HL-60/S4 treated with phorbol 12-myristate 13-acetate at 8.2 ng/mL for 4 days and 3 days (cell line): ENCODE results near the gene RMDN2.
"Not testable (repeated sequence)": the region's sequence is repeated elsewhere in the genome, so short reads cannot be mapped to it uniquely, and the experiment has no call there.

Experiments used
- in situ Hi-C: fragments of 300-500 bp; cut with MboI; formaldehyde crosslinking; loops from 2 replicates; pipeline ENCODE4 v1.15.0; 2022; ENCODE audit warnings: low sequenced_read_pairs

Gene RMDN2

DNA sequence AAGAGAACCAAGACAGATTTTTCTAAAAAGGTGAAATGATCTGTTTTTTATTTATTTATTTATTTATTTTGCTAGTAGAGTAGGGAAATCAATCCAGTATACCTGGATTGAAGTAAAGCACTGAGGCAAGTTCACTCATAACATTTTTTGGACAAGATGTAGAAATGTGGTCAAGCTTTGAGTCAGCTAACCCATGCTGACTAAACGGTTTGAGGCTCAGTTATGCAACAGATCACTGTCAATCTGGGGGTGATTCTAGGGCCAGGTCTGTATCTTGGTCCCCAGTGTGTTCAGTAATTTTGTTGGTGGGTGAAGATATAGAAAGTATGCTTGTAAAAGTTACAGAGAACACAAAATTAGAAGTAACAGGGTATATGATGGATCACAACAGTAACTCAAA is 60.2 kb downstream of the RMDN2 start:
- in situ Hi-C loops, result loop anchor here (10.0 kb wide), 1 partner anchor 289 kb away; no protein-coding TSS in a partner anchor

DNA sequence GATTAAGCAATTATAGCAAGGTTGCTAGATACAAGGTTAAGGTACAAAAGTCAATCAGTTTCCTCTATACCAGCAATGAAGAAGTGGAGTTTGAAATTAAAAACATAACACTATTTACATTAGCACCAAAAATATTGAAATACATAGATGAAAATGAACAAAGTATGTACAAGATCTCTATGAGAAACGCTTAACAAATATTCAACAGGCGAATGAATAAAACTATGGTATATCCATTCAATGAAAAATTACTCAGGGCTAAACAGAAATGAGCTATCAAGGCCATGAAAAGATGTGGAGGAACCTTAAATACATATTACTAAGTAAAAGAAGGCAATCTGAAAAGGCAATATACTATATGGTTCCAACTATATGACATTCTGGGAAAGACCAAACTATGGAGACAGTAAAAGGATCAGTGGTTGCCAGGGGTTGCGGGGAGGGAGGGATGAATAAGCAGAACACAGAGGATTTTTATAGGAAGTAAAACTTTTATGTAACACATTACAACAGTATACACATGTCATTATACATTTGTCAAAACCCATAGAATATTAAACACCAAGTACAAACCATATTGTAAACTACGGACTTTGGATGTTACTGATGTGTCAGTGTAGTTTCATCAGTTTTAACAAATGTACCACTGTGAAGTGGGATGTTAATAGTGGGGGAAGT is 62.1 kb downstream of the RMDN2 start:
- in situ Hi-C loops, result loop anchor here (10.0 kb wide), 1 partner anchor 288 kb away; no protein-coding TSS in a partner anchor

DNA sequence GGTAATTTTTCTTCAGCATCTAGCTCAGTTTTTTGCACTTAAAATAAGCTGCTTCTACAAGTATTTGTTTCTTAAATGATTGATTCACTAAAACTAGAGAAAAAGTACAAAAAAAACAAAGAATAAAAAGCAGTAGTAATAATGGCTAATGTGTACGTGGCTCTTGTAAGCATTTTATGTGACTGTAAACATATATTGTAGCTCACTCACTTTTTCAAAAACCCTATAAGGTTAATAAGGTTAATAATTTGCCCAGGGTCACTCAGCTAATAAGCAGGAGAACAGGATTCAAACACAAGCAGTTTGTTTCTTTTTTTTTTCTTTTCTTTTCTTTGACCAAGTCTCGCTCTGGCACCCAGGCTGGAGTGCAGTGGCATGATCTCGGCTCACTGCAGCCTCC is 67.5 kb downstream of the RMDN2 start:
- in situ Hi-C loops, result no loop called here

DNA sequence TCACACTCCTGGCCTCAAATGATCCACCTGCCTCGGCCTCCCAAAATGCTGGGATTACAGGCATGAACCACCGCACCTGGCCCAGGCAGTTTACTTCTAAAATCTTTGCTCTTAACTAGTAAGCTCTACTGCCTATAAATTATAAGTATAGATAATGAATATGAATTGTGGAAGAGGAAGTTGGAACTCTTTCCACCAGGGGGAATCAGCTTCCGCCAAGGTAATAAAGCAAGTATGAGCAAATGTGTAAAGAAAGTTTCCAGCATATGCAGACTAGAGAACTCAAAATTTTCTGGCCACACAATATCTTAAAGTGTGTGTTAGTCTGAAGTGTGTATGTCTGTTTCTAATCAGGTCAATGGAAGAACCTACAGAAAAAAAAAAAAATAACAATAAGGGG is 68.1 kb downstream of the RMDN2 start:
- in situ Hi-C loops, result no loop called here

DNA sequence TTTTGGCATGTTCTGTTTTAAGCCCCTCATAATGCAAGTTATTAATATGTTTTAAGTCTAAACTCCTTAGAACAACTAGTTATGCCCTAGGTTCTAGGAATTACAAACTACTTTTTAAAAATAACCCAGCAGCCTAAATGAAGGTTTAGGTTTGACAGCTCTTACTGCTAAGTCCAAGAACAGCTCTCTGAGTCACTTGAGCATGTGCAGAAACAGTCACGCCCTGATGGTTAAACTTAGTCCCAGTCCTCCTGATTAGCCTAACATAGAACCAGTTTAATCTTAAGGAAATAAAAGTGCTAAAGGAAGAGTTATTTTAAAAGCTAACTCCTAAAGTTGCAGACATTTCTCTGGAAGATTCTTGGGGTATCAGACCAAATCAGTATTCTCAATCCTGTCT is 72.5 kb downstream of the RMDN2 start:
- in situ Hi-C loops, result no loop called here

DNA sequence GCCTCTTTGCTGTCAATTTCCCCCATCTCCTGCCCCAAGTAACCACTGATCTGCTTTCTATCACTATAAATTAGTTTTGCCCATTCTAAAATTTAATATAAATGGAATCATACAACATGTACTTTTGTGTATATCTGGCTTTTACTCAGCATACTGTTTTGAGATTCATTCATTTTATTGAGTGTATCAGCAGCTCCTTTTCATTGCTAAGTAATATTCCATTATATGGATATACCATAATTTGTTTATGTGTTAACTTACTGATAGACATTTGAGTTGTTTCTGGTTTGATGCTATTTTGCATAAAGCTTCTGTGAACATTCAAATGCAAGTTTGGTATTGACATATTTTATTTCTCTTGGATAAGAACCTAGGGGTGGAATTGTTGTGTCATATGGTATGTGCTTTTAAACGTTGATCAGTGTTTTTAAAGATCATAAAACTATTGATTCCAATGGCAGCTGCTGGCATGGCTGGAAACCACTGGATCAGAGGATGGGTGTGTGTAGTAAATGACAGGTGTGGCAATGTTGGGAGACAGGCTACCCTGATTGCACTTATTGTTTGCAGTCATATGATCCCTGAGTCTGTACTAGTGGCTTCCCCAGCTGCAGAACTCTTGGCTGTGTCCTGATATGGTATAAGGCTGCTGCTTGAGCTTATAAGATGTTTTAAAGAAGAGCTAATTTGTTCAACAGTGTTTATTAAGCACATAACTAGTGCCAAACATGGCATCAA is 75.6 kb downstream of the RMDN2 start:
- in situ Hi-C loops, result no loop called here

DNA sequence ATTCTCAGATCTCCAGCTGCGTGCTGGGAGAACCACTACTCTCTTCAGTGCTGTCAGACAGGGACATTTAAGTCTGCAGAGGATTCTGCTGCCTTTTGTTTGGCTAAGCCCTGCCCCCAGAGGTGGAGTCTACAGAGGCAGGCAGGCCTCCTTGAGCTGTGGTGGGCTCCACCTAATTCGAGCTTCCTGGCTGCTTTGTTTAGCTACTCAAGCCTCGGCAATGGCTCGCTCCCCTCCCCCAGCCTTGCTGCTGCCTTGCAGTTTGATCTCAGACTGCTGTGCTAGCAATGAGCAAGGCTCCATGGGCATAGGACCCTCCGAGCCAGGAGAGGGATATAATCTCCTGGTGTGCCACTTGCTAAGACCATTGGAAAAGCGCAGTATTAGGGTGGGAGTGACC is 85.1 kb downstream of the RMDN2 start:
- in situ Hi-C loops, result not testable (repeated sequence)

DNA sequence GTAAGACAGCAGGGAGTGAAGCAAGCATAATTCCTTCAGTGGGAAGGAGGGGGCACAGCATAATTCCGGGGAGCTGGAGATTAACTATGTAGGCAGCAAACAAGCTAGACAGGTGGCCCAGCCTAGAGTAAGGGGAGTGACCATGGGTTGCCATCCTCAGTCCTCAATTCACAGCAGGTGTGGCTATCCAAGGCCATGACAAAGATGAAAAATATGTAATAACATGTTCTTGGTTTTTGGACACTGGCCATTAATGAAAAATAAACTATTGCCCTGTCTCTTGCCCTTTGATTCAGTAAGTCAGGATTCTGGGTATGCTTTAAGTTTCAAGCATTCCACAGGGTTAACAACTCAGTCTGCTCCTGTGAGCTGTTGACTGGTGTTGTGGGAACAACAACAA is 85.9 kb downstream of the RMDN2 start:
- in situ Hi-C loops, result no loop called here

DNA sequence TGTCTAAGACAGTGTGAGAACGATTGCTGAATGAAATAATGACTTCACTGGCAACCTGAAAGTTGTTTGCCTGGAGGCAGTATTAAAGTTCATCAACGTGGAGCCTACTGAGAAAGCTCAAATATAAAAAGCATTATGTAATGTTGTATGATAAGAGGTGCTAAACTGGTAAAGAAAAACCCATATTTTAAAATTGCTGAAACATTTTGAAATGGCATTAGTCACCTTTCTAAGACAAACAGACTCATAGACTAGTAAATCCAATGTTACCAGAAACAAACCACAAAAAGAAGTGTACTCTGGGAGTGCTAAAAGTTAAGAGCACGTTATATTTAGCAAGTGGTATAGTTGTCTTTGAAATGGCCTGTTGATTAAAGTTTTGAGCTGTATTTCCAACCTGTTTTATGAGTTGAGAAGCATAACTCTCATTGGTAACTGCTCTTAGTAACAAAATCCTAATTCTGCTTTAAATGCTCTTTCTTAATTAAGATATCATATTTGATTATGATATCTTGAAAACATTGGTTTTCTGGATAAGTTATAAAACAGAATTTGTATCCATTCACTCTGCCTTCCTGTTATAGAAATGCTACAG is 88.2 kb downstream of the RMDN2 start:
- in situ Hi-C loops, result no loop called here

DNA sequence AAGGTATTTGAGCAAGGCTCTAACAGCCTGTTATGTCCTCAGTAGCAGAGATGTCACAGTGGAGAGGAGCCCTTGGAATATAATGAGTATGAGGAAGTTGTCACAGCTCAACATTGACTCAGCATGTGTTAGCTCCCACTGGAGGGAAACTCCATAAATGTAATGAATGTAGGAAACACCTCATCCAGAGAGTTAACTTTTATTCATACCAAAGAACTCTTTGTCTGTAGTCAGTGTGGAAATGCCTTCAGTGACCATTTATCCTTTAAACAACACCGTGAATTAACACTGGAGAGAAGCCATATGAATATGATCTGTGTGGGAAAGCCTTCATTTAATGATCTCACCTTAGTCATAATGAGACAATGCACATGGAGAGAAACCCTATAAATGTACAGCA is 91.1 kb downstream of the RMDN2 start:
- in situ Hi-C loops, result no loop called here

DNA sequence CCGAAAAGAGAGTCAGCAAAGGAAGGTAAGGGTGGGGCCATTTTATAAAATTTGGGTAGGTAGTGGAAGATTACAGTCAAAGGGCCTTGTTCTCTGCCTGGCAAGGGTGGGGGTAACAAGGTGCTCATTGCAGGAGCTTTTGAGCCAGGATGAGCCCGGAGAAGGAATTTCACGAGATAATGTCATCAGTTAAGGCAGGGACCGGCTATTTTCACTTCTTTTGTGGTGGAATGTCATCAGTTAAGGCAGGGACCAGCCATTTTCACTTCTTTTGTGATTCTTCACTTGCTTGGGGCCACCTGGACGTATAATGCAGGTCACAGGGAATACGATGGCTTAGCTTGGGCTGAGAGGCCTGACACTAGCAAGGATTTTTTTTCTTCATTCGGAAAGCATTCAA is 92.7 kb downstream of the RMDN2 start:
- in situ Hi-C loops, result no loop called here

DNA sequence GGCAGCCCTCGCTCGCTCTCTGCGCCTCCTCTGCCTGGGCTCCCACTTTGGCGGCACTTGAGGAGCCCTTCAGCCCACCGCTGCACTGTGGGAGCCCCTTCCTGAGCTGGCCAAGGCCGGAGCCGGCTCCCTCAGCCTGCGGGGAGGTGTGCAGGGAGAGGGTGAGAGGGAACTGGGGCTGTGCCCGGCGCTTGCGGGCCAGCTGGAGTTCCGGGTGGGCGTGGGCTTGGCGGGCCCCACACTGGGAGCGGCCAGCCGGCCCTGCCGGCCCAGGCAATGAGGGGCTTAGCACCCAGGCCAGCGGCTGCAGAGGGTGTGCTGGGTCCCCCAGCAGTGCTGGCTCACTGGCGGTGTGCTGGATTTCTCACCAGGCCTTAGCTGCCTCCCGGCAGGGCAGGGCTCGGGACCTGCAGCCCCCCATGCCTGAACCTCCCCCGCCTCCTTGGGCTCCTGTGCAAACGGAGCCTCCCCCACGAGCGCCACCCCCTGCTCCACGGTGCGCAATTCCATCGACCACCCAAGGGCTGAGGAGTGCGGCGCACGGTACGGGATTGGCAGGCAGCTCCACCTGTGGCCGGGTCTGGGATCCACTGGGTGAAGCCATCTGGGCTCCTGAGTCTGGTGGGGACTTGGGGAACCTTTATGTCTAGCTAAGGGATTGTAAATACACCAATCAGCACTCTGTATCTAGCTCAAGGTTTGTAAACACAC is 95.4 kb downstream of the RMDN2 start:
- in situ Hi-C loops, result not testable (repeated sequence)

DNA sequence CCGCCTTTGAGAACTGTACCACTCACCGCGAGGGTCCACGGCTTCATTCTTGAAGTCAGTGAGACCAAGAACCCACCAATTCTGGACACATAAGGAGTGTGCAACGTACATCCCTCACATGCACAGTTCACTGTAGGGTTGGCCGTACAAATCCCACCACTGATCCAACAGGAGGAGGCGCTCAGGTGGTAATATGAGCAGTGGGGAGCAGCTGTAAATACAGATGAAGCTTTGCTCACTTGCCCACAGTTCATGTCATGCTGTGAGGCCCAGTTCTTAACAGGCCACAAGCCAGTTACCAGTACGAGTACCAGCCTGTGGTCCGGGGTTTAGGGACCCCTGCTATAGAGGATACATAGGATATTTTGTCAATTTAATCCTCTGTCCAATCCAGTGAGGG is 96.5 kb downstream of the RMDN2 start:
- in situ Hi-C loops, result no loop called here

DNA sequence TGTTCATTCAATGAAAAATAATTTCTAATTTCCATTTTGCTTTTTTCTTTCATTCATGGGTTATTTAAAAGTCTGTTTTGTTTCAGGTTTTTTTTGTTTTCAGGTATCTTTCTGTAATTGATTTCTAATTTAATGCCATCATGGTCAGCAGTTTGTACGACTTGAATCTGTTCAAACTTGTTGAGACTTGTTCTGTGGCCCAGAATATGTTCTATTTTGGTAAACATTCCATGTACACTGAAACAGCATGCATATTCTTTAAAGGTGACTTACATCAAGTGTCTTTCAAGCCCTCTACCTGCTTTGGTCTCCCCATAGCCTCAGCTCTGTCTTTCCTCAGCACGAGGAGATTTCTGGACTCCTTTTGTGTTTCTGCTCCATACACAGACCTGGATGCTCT is 101.8 kb downstream of the RMDN2 start:
- in situ Hi-C loops, result no loop called here

DNA sequence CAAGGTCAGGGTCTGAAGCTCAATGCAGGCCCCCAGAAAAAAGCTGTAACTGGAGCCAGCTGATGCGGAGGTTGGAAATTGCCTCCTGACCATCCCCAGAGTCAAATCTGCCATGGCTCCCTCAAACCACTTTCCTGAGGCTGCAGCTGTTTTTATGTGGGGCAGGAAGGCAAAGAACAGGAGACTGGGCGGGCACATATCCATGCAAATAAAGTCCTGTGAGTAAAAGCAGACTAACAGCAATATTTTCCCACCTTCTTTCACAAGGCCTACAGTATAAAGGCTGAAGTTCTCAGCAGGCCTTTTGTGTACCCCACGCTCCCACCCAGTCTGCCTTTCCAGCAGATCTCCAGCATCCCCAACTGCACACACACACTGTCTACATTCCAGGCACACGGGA is 103.7 kb downstream of the RMDN2 start:
- in situ Hi-C loops, result no loop called here

DNA sequence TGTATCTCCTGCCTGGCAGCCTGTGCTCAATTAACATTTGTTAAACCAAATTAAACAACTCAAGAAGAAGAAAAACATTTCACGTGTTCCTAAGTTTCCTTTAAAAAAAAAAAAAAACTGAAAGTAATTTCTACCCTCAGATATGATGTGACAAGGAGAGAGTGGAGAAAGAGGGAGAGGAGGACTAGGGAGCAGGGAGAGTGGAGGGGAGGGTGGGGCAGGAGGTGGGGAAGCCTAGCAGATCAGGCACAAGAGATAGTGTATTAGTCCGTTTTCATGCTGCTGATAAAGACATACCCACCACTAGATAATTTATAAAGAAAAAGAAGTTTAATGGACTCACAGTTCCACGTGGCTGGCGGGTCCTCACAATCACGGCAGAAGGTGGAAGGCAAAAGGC is 104.4 kb downstream of the RMDN2 start:
- in situ Hi-C loops, result no loop called here

DNA sequence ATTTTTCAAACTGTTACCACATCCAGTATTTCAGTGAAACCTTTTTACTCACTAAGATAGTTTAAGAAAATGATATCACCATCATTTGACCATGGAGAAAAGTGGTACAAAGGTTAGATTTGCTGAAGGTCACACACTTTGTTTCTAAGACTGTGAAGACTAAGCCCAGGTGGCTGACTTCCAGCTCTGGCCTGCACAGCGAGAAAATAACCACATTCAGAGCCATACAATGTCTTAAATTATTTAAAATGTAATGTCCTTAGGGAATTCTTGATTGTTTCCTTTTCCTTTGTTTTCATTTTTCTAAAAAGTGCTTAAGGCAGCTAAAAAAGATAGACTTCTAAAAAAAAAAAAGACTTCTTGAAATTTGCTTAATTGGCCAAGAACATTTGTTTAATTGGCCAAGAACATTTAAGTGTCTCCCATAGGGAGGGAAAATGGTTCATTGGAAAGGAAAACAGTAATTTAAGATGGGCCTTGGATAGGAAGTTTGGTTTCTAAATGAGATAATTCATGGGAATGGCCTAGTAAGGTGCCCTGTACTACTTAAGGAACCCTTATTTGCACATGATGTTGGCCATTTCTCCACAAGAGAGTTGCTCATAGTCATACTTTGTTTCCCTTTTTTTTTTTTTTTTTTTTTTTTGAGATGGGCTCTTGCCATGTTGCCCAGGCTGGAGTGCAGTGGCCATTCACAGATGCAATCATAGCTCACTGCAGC is 105.7 kb downstream of the RMDN2 start:
- in situ Hi-C loops, result no loop called here

DNA sequence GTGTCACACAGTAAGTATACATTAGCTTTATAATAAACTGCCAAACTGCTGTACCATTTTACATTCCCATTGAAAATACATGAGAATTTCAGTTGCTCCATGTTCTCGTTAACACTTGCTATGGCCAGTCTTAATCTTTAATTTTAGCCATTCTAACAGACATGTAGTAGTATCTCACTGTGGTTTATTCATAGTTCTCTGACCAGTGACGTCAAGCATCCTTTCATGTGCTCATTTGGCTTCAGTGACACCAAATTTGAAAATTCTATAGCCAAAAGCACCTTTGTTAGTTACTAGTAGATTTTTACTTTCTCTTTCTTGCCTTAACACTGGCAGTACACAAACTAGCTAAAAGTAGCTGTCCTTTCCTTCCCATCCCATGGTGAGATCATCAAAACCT is 107.9 kb downstream of the RMDN2 start:
- in situ Hi-C loops, result no loop called here

DNA sequence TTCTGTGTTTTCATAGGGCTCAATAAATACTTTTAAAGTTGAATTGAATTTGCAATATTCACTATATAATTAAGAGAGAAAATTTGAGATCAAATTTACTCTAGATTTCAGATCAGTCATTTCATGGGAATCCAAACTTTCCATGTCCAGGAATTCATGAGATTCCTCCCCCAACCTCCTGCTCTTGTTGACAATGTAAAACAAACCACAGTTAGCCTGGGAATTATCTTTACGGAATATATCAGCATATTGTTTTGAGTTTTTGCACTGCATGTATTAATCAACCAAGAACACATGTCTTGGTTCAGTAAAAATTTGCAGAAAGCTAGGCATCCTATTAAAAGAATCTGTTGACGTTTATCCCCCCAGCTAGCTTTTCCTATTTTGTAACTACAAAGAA is 108.6 kb downstream of the RMDN2 start:
- in situ Hi-C loops, result no loop called here

DNA sequence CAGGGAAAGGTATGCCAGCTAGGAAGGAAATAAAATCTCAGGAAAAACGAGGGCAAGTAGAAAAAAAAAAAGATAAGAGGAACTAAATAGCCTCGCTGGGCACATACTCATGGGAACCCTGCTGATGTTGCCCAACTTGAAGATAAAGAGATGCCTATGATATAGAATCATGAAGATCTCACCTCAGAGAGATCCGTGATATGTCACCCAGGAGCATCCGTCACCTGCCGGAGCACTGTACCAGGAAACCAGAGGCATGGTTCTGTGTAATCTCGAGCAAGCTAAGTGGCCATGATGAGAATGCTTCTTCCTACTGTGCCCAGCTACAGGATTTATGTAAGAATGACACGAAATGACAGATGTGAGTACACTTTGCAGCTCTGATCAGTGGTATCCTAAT is 110.9 kb downstream of the RMDN2 start:
- in situ Hi-C loops, result no loop called here

DNA sequence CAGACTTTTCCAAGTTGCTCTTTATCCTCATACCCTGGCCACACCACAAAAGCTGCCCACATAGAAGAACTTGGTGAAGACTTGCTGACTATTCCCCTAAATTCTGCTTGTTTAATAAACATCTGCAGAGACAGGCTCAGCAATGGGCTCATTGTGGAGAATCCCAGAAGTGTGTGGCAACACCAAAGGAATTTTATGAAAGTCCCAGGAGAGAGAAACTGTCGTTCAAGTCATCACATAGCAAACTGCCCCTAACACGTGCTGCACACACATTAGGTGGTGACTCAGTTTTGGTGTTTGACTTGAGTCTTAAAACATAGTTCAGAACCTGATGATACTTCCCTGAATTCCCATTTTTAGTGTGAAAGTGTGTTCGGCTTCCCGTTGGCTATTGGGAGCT is 112.2 kb downstream of the RMDN2 start:
- in situ Hi-C loops, result no loop called here
